HPDE6-E6E7 (cell line): ENCODE measurements around the gene INCENP.

Experiments
- DNase-seq: peaks from one replicate; pipeline ENCODE4 v3.0.0; 2011; ENCODE audit warnings: missing footprints; ENCODE audit errors: extremely low spot score

Gene INCENP

DNA sequence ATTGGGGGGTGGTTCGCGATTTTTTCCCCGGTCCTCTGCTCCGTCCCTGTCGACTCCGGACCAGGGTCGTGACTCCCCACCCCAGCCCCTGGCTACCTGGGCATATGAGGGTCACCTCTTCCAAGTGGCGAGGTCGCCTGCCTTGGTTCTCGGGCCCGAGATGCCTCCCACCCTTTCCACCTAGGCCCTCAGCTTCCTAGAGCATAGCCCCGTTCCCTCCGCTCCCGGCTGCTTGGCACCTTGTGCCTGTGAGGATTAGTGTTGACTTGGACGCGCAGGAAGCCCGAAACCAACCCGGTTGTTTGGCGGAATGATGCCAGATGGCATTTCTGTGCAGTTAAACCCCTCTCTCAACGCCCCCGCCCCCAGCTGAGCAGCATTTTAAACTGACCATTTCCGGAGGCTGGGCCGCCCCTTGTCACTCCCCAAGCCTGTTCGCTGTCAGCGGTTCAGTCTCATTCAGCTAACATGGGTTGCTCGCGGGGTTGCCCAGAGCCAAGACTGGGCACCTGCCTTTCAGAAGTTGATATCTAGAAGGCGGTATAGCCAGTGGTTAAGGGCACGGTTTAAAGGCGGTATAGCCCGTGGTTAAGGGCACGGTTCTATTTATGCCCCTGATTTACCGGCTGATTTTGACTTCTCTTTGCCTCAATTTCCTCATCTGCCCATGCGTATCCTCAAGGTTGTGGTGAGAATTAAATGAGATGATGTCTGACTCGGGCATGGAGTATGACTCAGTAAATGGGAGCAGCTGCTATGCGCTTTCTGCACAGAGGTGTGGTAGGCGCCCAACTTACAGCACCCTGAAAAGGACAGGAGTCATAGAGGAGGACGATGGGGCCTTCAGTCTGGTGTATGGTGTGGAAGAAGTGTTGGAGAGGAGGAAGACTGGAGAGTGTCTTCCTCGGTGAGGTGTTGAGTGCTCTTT, 639 bp downstream of the INCENP start:
- peak; percentile 38 for DNase-seq

GRCh38 chr11:62125316-62125715, 1.5 kb downstream of the INCENP start:
- no peak for DNase-seq

DNA sequence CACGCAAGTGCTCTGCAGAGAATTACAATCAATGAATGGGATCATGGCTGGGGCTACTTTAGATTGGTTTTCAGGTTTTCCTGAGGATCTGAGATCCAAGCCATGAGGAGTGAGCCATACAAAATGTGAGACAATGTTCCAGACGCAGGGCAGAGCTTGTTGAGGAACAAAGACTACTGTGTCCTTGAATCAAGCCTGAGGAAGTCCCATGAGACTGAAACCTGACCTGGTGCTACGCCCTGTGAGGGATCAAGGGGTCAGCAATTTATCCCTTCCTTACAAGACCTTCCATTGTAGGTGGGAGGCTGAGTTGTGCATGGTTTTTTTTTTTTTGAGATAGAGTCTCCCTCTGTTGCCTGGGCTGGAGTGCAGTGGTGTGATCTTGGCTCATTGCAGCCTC, 2.1 kb downstream of the INCENP start:
- no peak for DNase-seq

DNA sequence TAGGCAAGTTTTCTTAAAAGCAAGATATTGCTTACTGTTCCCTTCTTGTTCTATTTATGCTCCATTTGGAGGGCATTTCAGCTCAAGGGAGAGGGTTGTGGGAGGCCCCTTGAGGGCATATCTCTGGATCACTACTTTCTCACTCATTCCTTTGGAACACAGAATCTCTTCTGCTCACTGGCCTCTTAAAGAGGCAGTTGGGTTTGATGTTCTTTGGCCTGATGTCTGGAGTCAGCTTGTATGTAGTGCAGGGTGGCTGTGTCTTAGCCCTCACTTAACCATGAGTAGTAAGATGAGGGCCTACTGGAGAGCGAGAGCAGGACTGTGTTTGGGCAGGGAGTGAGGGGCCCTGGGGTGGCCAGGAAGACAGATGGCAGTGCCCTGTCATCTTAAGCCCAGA, 3.6 kb downstream of the INCENP start:
- DNase-seq, result no peak

DNA sequence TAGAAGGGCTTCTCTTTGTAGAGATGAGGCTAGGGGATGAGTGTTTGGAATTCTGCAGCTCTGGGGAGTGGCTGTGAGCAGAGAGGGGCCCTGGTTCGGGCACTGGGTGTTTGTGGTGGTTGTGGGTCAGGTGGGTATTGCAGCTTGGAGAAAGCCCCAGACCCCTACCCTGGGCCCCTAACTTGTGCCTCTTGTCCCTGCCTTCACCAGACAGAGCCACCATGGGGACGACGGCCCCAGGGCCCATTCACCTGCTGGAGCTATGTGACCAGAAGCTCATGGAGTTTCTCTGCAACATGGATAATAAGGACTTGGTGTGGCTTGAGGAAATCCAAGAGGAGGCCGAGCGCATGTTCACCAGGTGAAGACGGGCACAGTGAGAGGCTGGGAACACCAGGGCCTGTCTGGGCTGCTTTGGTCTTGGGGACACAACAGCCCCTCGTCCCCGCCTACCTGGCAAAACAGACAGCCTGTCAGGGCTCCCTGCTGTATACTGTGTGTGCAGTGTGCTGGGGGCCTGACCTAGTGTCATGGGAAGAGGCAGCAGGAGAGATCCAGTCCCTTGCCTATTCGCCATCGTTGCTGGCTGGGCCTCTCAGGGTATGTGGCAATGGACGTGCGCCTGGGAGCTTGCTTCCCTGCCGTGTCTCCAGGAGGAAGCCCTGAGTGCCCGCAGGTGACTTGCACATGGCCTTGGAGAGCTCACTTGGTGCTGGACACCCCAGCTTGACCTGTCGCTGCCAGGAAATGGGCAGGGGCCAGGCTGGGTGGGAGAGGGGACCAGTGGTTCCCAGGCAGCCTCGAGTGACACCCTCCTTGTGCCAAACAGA, 4.3 kb downstream of the INCENP start:
- no peak for DNase-seq

GRCh38 chr11:62128835-62129234, 5.0 kb downstream of the INCENP start:
- no peak for DNase-seq

DNA sequence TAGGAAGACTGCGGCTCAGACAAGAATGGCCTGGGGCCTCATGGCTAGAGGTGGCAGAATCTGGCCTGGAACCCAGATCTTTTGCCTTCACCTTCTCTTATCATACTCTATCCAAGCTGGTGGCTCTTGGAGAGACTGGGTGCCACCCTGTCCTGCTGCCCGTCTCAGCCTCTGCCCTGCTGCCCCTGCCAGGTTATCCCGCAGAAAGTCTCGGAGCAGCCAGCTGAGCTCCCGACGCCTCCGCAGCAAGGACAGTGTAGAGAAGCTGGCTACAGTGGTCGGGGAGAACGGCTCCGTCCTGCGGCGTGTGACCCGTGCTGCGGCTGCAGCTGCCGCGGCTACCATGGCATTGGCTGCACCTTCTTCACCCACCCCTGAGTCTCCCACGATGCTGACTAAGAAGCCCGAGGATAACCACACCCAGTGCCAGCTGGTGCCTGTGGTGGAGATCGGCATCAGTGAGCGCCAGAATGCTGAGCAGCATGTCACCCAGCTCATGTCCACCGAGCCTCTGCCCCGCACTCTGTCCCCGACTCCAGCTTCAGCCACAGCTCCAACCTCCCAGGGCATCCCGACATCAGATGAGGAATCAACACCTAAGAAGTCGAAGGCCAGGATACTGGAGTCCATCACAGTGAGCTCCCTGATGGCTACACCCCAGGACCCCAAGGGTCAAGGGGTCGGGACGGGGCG, 5.9 kb downstream of the INCENP start:
- no peak for DNase-seq

DNA sequence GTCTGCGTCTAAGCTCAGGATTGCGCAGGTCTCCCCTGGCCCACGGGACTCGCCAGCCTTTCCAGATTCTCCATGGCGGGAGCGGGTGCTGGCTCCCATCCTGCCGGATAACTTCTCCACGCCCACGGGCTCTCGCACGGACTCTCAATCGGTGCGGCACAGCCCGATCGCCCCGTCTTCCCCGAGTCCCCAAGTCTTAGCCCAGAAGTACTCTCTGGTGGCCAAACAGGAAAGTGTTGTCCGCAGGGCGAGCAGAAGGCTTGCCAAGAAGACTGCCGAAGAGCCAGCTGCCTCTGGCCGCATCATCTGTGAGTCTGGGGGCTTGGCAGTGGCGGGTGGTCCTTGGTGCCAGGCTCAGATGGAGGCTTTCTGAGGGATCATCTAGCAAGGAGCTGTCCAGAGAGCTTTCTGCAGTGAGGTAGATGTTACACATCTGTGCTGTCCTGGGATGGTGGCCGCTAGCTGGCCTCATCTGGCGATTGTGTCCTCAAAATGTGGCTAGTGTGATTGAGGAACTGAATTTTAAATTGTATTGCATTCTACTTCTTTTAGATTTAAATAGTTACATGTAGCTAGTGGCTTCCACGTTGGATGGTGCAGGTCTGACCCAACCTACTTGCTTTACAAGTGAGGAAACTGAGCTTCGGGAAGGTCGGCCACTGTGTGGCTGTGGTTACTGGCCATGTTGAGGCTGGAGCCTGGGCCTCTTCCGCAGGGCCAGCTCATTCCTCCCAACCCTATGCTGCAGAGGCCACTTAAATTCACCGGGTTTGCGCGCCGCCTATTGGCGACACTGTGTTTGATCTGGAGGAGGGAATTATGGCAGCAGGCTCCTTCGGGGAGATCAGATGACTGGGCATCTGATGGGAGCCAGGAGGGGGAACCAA, 6.7 kb downstream of the INCENP start:
- no peak for DNase-seq

GRCh38 chr11:62131170-62131464, 7.3 kb downstream of the INCENP start:
- no peak for DNase-seq

- peak; percentile 63 for DNase-seq
Observed at GRCh38 chr11:62132191-62132590, 8.4 kb downstream of the INCENP start.

GRCh38 chr11:62132689-62133293, 9.0 kb downstream of the INCENP start:
- DNase-seq, result no peak

DNA sequence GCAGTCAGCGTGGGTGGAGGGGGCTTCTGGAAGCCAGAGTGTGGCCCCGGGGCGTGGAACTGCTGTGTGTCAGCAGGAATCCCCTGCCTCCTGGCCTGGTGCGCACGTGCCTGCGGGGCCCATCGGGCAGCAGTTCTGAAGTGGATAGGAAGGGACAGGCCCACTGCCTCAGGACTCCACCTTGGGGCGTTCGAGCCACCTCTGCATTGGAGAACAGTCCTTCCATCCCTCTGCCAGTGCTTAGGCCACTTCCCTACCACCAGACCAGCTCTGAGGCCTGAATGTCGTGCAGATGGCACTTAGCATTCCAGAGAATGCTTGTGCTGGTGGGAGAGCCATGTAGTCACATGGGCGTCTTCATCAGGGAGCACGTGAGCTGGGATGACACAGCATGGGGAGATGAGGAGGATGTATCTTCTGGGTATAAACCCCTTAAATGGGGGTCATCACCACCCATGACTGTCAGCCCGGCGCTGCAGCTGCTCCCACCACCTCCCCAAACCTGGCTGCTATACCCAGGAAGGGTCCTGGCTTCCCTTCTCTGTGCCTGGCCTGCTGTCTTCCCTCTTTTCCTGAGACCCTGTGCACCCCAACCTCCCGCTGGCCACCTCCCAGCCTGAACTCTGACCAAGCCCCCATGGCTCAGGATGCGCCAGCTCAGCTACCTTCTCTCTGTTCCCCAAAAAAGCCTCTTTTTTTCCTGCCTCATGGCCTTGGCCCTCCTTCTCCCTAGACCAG, 9.7 kb downstream of the INCENP start:
- DNase-seq, result no peak

GRCh38 chr11:62137276-62137861, 13.6 kb downstream of the INCENP start:
- DNase-seq, result no peak

DNA sequence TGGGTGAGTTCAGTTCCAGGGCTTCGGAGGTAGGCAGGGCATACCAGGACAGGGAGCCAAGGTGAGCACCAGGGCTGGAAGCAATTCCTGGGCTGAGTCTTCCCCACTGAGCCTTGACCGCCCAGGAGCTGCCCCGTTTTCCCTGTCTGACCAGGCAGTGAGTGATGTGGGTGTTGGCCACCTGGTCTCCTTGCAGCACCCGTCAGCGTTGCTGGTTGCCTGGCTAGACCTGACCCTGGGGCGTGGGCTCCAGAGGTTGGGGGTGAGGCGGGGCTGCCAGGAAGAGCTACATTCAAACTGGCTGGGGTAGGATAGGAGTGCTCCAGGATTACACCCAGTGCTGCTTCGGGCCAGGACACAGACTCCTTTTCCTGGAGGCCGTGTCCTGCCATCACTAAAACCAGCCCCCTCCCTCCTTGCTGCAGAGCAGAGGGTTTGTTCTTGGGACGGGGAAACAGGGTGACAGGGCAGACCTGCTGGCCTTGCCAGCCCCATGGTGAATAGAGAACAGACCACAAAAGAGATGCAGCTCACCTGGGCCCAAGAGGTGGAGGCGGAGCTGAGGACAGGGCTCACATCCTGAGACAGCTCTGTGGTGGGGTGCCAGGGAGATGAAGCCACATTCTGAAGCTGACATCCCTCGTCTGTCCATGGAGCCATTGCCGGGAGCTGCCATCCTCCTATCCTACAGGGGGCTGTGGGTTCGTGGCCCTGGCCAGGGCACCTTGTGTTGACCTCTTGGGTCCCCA, 14.2 kb downstream of the INCENP start:
- no peak for DNase-seq

- DNase-seq, result no peak
Observed at GRCh38 chr11:62138630-62139425, 15.0 kb downstream of the INCENP start.

DNA sequence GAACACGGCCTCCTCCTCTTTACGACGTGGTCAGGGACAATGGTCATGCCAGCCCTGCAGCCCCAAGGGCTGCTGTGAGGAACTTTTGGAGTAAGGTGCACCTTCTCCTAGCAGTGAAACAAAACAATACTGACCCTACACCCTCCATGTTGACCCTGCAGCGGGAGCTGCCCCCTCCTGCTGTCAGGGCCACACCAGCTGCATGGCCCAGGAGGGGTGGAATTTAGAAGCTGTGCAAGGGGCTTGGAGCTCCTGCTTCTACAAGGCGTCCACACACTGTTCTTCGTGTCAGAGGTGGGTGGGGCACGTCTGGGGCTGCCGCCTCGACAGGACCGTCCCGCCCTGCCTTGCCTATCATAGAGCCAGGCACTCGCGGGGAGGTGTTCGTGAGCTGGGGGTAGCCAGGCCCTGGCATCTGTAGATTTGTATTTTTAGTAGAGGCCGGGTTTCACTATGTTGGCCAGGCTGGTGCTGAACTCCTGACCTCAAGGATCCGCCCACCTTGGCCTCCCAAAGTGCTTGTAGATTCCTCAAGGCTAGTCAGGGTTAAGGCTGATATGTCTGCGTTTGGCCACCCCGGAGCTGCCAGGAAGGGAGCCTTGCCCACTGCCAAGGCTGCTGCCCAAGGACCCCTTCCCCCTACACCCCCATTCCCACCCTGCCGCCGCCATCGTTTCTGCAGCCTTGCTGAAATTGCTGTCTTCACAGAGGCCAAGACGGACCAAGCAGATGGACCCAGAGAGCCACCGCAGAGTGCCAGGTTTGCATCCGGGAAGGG, 15.9 kb downstream of the INCENP start:
- no peak for DNase-seq

DNA sequence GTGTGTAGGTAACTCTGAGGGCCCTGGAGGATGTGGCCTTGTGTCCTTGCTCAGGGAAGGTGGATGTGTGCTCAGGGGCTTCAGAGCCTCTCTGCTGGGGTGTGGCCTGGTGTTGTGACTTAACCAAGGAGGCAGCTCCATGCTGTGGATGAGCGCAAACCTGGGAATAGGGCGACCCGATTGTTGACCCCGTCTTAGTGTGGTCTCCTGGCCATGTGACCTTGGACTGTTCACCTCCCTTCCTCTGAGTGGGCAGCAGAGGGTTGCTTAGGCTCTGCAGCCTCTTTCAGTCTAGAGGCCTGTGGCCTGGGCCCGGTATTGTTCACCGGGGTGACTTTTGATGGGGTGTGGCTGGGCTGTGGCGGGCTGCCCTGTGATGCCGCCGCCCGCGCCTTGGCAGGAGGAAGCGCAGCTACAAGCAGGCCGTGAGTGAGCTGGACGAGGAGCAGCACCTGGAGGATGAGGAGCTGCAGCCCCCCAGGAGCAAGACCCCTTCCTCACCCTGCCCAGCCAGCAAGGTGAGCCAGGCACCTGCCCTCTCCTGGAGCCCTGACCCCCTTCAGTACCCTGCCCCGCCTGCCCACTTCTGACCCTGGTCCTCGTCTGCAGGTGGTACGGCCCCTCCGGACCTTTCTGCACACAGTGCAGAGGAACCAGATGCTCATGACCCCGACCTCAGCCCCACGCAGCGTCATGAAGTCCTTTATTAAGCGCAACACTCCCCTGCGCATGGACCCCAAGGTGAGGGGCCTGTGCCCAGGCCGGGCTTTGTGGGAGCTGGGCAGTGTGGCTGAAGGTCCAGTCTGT, 16.7 kb downstream of the INCENP start:
- DNase-seq, result no peak
